Measurements from ENCODE around the gene NUTM2F. TPM values are rescaled to one million over a fixed set of nuclear protein-coding genes. Genes with fewer than 3 reads are reported as not detected.
"Not testable (repeated sequence)": the region's sequence is repeated elsewhere in the genome, so short reads cannot be mapped to it uniquely, and the experiment has no call there.

The NUTM2F gene
- total and polyA plus RNA-seq, 4 experiments from 2014 or later: not detected

DNA sequence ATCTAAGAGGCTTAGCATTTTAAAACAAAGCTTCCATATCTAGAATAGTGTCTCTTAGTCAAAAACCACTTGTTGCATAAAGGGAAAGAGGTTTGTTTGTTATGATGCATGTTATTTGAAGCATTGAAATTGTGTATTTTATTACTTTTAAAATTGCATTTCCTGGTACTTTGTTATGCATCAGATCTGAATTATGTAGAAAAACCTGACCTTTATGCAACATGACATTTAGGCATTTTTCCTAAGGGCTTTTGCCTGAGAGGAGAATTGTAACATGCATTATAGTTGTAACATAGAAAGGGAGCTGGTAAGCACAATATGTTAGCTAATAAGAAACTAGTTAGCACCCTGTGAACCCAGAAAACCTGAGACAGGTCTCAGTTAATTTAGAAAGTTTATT, 47.3 kb downstream of the NUTM2F start:
- Mint-ChIP-seq H3K9me3 (peaks cover 0 to 12% (median 9%) of the 10 kb centered on the region in 8 donors), H3K4me1 (peaks cover 0 to 6% (median 2%) of the 10 kb centered on the region in 4 donors), H3K27me3 (no peaks in the 10 kb centered on the region), H3K4me3 (no peak overlapping the region), H3K27ac (no peak overlapping the region), H3K36me3 (peaks cover 61 to 68% of the 10 kb centered on the region in 2 donors)
- ChIA-PET CTCF (ENCODE audit: partially characterized antibody) (no interaction called here), POLR2A (ENCODE audit: partially characterized antibody) (no interaction called here)
- intact Hi-C loops (cut with micrococcal nuclease): no loop called here
- Histone ChIP-seq H3K27me3 (ENCODE audit: insufficient read depth, low read length) (no peaks in the 10 kb centered on the region), H3K36me3 (ENCODE audit: insufficient read depth, low read length) (peaks cover 19% of the 10 kb centered on the region), H3K4me1 (ENCODE audit: insufficient read depth, low read length) (no peaks in the 10 kb centered on the region), H3K9me3 (ENCODE audit: control insufficient read depth in 1 of 2, low read length in 2 of 2) (no peaks in the 10 kb centered on the region), H3K27ac (ENCODE audit: low read depth, low read length) (no peak overlapping the region), H3K4me3 (ENCODE audit: low read length in 2 of 2) (no peak overlapping the region)
- DNase-seq: no peak

GRCh38 chr9:94280409-94280989, 47.9 kb downstream of the NUTM2F start:
- Histone ChIP-seq H3K4me3 (ENCODE audit: low read length in 2 of 2) (no peak overlapping the region), H3K27me3 (ENCODE audit: insufficient read depth, low read length) (no peaks in the 10 kb centered on the region), H3K4me1 (ENCODE audit: insufficient read depth, low read length) (no peaks in the 10 kb centered on the region), H3K36me3 (ENCODE audit: insufficient read depth, low read length) (peaks cover 19% of the 10 kb centered on the region), H3K9me3 (ENCODE audit: control insufficient read depth in 1 of 2, low read length in 2 of 2) (no peaks in the 10 kb centered on the region), H3K27ac (ENCODE audit: low read depth, low read length) (no peak overlapping the region)
- Mint-ChIP-seq H3K27ac (no peak overlapping the region), H3K9me3 (peaks cover 0 to 12% (median 9%) of the 10 kb centered on the region in 8 donors), H3K36me3 (peaks cover 59 to 66% of the 10 kb centered on the region in 2 donors), H3K27me3 (no peaks in the 10 kb centered on the region), H3K4me1 (peaks cover 2 to 5% (median 3%) of the 10 kb centered on the region in 4 donors), H3K4me3 (no peak overlapping the region)
- ChIA-PET CTCF (ENCODE audit: partially characterized antibody) (no interaction called here), POLR2A (ENCODE audit: partially characterized antibody) (no interaction called here)
- no peak for DNase-seq
- intact Hi-C loops (cut with micrococcal nuclease): no loop called here

DNA sequence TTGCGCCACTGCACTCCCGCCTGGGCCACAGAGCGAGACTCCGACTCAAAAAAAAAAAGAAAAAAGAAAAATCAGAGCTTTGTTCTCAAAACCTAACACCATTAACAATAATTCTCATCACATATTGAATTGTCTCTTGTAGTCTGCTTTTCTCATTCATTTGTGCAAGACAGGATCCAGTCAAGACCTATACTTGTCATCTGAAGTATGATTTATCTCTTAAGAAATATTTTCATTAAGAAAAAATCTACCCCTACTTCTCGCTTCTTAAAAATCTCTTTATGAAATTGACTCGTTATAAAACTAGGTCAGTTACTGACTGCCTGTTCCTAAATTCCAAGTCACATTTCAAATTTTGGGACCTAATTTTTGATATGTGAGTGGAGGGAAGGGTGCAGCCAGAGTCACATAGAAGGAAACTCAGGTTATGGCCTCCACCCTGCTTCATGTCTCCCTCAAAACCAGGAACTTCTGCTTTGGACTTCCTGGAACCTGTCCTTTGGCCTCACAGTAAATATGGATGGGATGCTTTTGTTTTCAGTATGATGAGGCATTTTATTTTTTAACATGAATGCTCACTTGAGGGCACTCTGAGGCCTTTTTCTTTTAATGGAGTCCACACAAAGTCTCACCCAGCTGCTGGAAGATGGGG, 50.4 kb downstream of the NUTM2F start:
- Histone ChIP-seq H3K27me3 (ENCODE audit: insufficient read depth, low read length) (no peaks in the 10 kb centered on the region), H3K27ac (ENCODE audit: low read depth, low read length) (no peak overlapping the region), H3K9me3 (ENCODE audit: control insufficient read depth in 1 of 2, low read length in 2 of 2) (no peaks in the 10 kb centered on the region), H3K36me3 (ENCODE audit: insufficient read depth, low read length) (peaks cover 19% of the 10 kb centered on the region), H3K4me1 (ENCODE audit: insufficient read depth, low read length) (no peaks in the 10 kb centered on the region), H3K4me3 (ENCODE audit: low read length in 2 of 2) (no peak overlapping the region)
- no peak overlapping the region for H3K27ac Mint-ChIP-seq
- H3K27me3 Mint-ChIP-seq: no peaks in the 10 kb centered on the region
- intact Hi-C loops (cut with micrococcal nuclease): no loop called here
- peaks cover 0 to 12% (median 9%) of the 10 kb centered on the region in 8 donors for H3K9me3 Mint-ChIP-seq
- no peak overlapping the region for H3K4me3 Mint-ChIP-seq
- no peak for DNase-seq
- ChIA-PET CTCF (ENCODE audit: partially characterized antibody) (no interaction called here), POLR2A (ENCODE audit: partially characterized antibody) (no interaction called here)
- H3K4me1 Mint-ChIP-seq: peaks cover 11 to 17% (median 12%) of the 10 kb centered on the region in 4 donors
- H3K36me3 Mint-ChIP-seq: peaks cover 60 to 65% of the 10 kb centered on the region in 2 donors

DNA sequence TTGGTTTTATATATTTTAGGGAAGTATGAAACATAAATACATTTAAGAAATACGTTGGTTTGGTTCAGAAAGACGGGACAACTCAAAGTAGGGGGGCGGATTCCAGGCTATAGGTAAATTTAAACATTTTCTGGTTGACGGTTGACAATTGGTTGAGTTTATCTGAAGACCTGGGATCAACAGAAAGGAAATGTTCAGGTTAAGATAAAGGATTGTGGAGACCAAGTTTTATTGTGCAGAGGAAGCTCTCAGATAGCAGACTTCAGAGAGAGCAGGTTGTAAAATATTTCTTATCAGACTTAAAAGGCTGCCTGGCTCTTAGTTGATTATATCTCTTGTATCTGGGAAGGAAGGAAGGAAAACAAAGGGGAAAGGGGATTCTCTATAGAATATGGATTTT, 51.4 kb downstream of the NUTM2F start:
- H3K27me3 Mint-ChIP-seq; H3K4me3 Mint-ChIP-seq; H3K4me3 ChIP-seq (ENCODE audit: low read length in 2 of 2); H3K4me1 ChIP-seq (ENCODE audit: insufficient read depth, low read length); H3K27ac ChIP-seq (ENCODE audit: low read depth, low read length); H3K9me3 ChIP-seq (ENCODE audit: control insufficient read depth in 1 of 2, low read length in 2 of 2); intact Hi-C loops (cut with micrococcal nuclease); H3K27me3 ChIP-seq (ENCODE audit: insufficient read depth, low read length); DNase-seq; H3K27ac Mint-ChIP-seq; POLR2A ChIA-PET (ENCODE audit: partially characterized antibody); CTCF ChIA-PET (ENCODE audit: partially characterized antibody): not testable (repeated sequence)
- H3K9me3 Mint-ChIP-seq: peaks cover 0 to 12% (median 9%) of the 10 kb centered on the region in 8 donors
- H3K4me1 Mint-ChIP-seq: peaks cover 17 to 26% (median 19%) of the 10 kb centered on the region in 4 donors
- peaks cover 53 to 56% of the 10 kb centered on the region in 2 donors for H3K36me3 Mint-ChIP-seq
- peaks cover 19% of the 10 kb centered on the region for H3K36me3 ChIP-seq (ENCODE audit: insufficient read depth, low read length)

- intact Hi-C loops (cut with micrococcal nuclease): no loop called here
- Mint-ChIP-seq H3K27ac (peak overlapping the region in 1 of 7 donors; percentile 19), H3K27me3 (no peaks in the 10 kb centered on the region), H3K4me3 (no peak overlapping the region), H3K9me3 (peaks cover 0 to 9% (median 4%) of the 10 kb centered on the region in 8 donors), H3K36me3 (peaks cover 28 to 31% of the 10 kb centered on the region in 2 donors), H3K4me1 (peaks cover 17 to 33% (median 26%) of the 10 kb centered on the region in 4 donors)
- H3K27ac ChIP-seq (ENCODE audit: low read depth, low read length): no peak overlapping the region
- CTCF ChIA-PET (ENCODE audit: partially characterized antibody): no interaction called here
- no peaks in the 10 kb centered on the region for H3K27me3 ChIP-seq (ENCODE audit: insufficient read depth, low read length)
- no peak overlapping the region for H3K4me3 ChIP-seq (ENCODE audit: low read length in 2 of 2)
- no peaks in the 10 kb centered on the region for H3K36me3 ChIP-seq (ENCODE audit: insufficient read depth, low read length)
- no peaks in the 10 kb centered on the region for H3K4me1 ChIP-seq (ENCODE audit: insufficient read depth, low read length)
- H3K9me3 ChIP-seq (ENCODE audit: control insufficient read depth in 1 of 2, low read length in 2 of 2): no peaks in the 10 kb centered on the region
- no peak for DNase-seq
- POLR2A ChIA-PET (ENCODE audit: partially characterized antibody): no interaction called here
These were observed 58.4 kb downstream of the NUTM2F start for GRCh38 chr9:94270009-94270408.

GRCh38 chr9:94269264-94269663, 59.2 kb downstream of the NUTM2F start:
- H3K27ac ChIP-seq (ENCODE audit: low read depth, low read length): no peak overlapping the region
- POLR2A ChIA-PET (ENCODE audit: partially characterized antibody): interaction anchor here (0.6 kb wide), 1 partner anchor 11 kb away, joined by 4 read pairs; no protein-coding TSS in a partner anchor
- H3K27me3 Mint-ChIP-seq: no peaks in the 10 kb centered on the region

More at GRCh38 chr9:94269264-94269663, 59.2 kb downstream of the NUTM2F start:
- no peaks in the 10 kb centered on the region for H3K4me1 ChIP-seq (ENCODE audit: insufficient read depth, low read length)
- no peak overlapping the region for H3K27ac Mint-ChIP-seq
- H3K36me3 ChIP-seq (ENCODE audit: insufficient read depth, low read length): no peaks in the 10 kb centered on the region
- H3K9me3 Mint-ChIP-seq: peaks cover 0 to 9% (median 4%) of the 10 kb centered on the region in 8 donors
- DNase-seq: no peak
- H3K4me3 Mint-ChIP-seq: no peak overlapping the region
- peaks cover 17 to 29% (median 24%) of the 10 kb centered on the region in 4 donors for H3K4me1 Mint-ChIP-seq
- intact Hi-C loops (cut with micrococcal nuclease): no loop called here
- CTCF ChIA-PET (ENCODE audit: partially characterized antibody): no interaction called here
- H3K36me3 Mint-ChIP-seq: peaks cover 31 to 32% of the 10 kb centered on the region in 2 donors
- H3K4me3 ChIP-seq (ENCODE audit: low read length in 2 of 2): no peak overlapping the region
- H3K9me3 ChIP-seq (ENCODE audit: control insufficient read depth in 1 of 2, low read length in 2 of 2): no peaks in the 10 kb centered on the region
- H3K27me3 ChIP-seq (ENCODE audit: insufficient read depth, low read length): no peaks in the 10 kb centered on the region
